Measurements from ENCODE around the gene HPCAL1.
"Not testable (repeated sequence)": the region's sequence is repeated elsewhere in the genome, so short reads cannot be mapped to it uniquely, and the experiment has no call there.

The HPCAL1 gene

GRCh38 chr2:10453905-10454298 is 151.2 kb downstream of the HPCAL1 start:
- TF ChIP-seq CTCF (IDR thresholded peaks at IDR 0.05; ENCODE audit: low read depth, low read length, missing control alignments), result no peak
- Histone ChIP-seq H3K27ac (no peak overlapping the region), H3K27me3 (replicated peaks) (no peaks in the 10 kb centered on the region), H3K4me3 (ENCODE audit: low read depth, low read length) (no peak overlapping the region), H3K36me3 (replicated peaks) (no peaks in the 10 kb centered on the region)
- in situ Hi-C loops (cut with HindIII; ENCODE audit: low pct_ligation_motif_present, low sequenced_read_pairs), result no loop called here
- no peak for DNase-seq

- Histone ChIP-seq H3K27ac (no peak overlapping the region), H3K27me3 (replicated peaks) (no peaks in the 10 kb centered on the region), H3K4me3 (ENCODE audit: low read depth, low read length) (no peak overlapping the region), H3K36me3 (replicated peaks) (no peaks in the 10 kb centered on the region)
- DNase-seq, result no peak
- in situ Hi-C loops (cut with HindIII; ENCODE audit: low pct_ligation_motif_present, low sequenced_read_pairs), result no loop called here
- no peak for TF ChIP-seq CTCF (IDR thresholded peaks at IDR 0.05; ENCODE audit: low read depth, low read length, missing control alignments)
Observed at GRCh38 chr2:10454505-10454904, 151.8 kb downstream of the HPCAL1 start.

GRCh38 chr2:10457195-10457594 is 154.5 kb downstream of the HPCAL1 start:
- in situ Hi-C loops (cut with HindIII; ENCODE audit: low pct_ligation_motif_present, low sequenced_read_pairs); H3K4me3 ChIP-seq (ENCODE audit: low read depth, low read length); H3K27me3 ChIP-seq (replicated peaks); H3K36me3 ChIP-seq (replicated peaks); DNase-seq; H3K27ac ChIP-seq: not testable (repeated sequence)

- no peak overlapping the region for H3K27ac ChIP-seq
- no peak for TF ChIP-seq CTCF (IDR thresholded peaks at IDR 0.05; ENCODE audit: low read depth, low read length, missing control alignments)
- in situ Hi-C loops (cut with HindIII; ENCODE audit: low pct_ligation_motif_present, low sequenced_read_pairs), result no loop called here
- no peaks in the 10 kb centered on the region for H3K27me3 ChIP-seq (replicated peaks)
- no peak overlapping the region for H3K4me3 ChIP-seq (ENCODE audit: low read depth, low read length)
- peak; percentile 22 for DNase-seq
- no peaks in the 10 kb centered on the region for H3K36me3 ChIP-seq (replicated peaks)
Observed at GRCh38 chr2:10457846-10458598, 155.3 kb downstream of the HPCAL1 start.

- DNase-seq, result no peak
- no peak overlapping the region for H3K4me3 ChIP-seq (ENCODE audit: low read depth, low read length)
- H3K36me3 ChIP-seq (replicated peaks), result no peaks in the 10 kb centered on the region
- no peak for TF ChIP-seq CTCF (IDR thresholded peaks at IDR 0.05; ENCODE audit: low read depth, low read length, missing control alignments)
- no peaks in the 10 kb centered on the region for H3K27me3 ChIP-seq (replicated peaks)
- no peak overlapping the region for H3K27ac ChIP-seq
- in situ Hi-C loops (cut with HindIII; ENCODE audit: low pct_ligation_motif_present, low sequenced_read_pairs), result no loop called here
Observed at GRCh38 chr2:10460366-10460796, 157.7 kb downstream of the HPCAL1 start.

- TF ChIP-seq CTCF (IDR thresholded peaks at IDR 0.05; ENCODE audit: low read depth, low read length, missing control alignments), result no peak
- Histone ChIP-seq H3K27ac (no peak overlapping the region), H3K27me3 (replicated peaks) (no peaks in the 10 kb centered on the region), H3K36me3 (replicated peaks) (no peaks in the 10 kb centered on the region), H3K4me3 (ENCODE audit: low read depth, low read length) (no peak overlapping the region)
- in situ Hi-C loops (cut with HindIII; ENCODE audit: low pct_ligation_motif_present, low sequenced_read_pairs), result no loop called here
- no peak for DNase-seq
Observed at GRCh38 chr2:10462178-10463083, 159.7 kb downstream of the HPCAL1 start.

Data from brain microvascular endothelial cell (primary cell).